ENCODE measurements around the gene SIRT5.

DNA sequence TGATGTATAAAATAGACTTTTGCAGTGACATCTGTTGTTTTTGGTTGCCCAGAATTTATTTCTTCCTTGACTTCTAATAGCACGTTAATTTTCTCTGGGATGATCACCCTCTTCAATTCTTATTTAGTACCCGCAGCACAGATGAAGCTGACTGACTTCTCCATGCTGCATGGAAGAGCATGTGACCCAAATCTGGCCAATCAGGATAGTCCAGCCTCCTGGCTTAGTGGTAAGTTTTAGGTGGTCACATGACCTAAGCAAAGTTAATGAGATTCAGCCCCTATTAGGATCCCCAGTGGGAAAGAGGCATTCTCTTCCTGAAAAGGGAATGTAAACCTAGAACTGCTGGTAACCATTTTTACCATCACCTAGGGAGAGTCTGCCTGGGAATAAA lies 13.8 kb upstream of the SIRT5 start:
- TF ChIP-seq POLR2A (IDR thresholded peaks at IDR 0.05; ENCODE audit: borderline replicate concordance, extremely low read depth, insufficient read depth, insufficient read length) (no peak), FOSL1 (IDR thresholded peaks at IDR 0.05; ENCODE audit: low read depth) (no peak), EZH2 (IDR thresholded peaks at IDR 0.05) (no peak), POLR2AphosphoS5 (IDR thresholded peaks at IDR 0.05; ENCODE audit: low read depth, low read length) (no peak), CBX3 (IDR thresholded peaks at IDR 0.05; ENCODE audit: low read depth) (no peak), EZH2phosphoT487 (IDR thresholded peaks at IDR 0.05; ENCODE audit: borderline replicate concordance) (no peak), ZNF274 (IDR thresholded peaks at IDR 0.05; ENCODE audit: low read depth, low read length) (no peak), SP1 (IDR thresholded peaks at IDR 0.05; ENCODE audit: low read depth) (no peak), SIN3A (IDR thresholded peaks at IDR 0.05; ENCODE audit: low read depth) (no peak)
- TF ChIP-seq, protein P1, sequence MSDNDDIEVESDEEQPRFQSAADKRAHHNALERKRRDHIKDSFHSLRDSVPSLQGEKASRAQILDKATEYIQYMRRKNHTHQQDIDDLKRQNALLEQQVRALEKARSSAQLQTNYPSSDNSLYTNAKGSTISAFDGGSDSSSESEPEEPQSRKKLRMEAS (IDR thresholded peaks at IDR 0.05), result no peak
- TF ChIP-seq, protein P2, sequence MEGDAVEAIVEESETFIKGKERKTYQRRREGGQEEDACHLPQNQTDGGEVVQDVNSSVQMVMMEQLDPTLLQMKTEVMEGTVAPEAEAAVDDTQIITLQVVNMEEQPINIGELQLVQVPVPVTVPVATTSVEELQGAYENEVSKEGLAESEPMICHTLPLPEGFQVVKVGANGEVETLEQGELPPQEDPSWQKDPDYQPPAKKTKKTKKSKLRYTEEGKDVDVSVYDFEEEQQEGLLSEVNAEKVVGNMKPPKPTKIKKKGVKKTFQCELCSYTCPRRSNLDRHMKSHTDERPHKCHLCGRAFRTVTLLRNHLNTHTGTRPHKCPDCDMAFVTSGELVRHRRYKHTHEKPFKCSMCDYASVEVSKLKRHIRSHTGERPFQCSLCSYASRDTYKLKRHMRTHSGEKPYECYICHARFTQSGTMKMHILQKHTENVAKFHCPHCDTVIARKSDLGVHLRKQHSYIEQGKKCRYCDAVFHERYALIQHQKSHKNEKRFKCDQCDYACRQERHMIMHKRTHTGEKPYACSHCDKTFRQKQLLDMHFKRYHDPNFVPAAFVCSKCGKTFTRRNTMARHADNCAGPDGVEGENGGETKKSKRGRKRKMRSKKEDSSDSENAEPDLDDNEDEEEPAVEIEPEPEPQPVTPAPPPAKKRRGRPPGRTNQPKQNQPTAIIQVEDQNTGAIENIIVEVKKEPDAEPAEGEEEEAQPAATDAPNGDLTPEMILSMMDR (IDR thresholded peaks at IDR 0.05 in 2 of 3, conservative IDR thresholded peaks at IDR 0.05 in 1 of 3; ENCODE audit: borderline replicate concordance in 1 of 3, insufficient read depth in 1 of 3, low read depth in 2 of 3, low read length in 2 of 3), result no peak
